GM18505 (cell line): ENCODE measurements around the gene PCK1.

ENCODE experiments used
- ATAC-seq: cut with Tn5 transposase; IDR thresholded peaks from one replicate; pipeline ENCODE4 v1.9.1; 2021; ENCODE audit not compliant: unreplicated experiment
- POLR2A ChIP-seq: IDR thresholded peaks from 4 replicates; pipeline ENCODE4 v1.6.1; 2011; ENCODE audit warnings: borderline replicate concordance; ENCODE audit not compliant: insufficient read depth, insufficient read length; ENCODE audit errors: extremely low read depth

Gene PCK1

DNA sequence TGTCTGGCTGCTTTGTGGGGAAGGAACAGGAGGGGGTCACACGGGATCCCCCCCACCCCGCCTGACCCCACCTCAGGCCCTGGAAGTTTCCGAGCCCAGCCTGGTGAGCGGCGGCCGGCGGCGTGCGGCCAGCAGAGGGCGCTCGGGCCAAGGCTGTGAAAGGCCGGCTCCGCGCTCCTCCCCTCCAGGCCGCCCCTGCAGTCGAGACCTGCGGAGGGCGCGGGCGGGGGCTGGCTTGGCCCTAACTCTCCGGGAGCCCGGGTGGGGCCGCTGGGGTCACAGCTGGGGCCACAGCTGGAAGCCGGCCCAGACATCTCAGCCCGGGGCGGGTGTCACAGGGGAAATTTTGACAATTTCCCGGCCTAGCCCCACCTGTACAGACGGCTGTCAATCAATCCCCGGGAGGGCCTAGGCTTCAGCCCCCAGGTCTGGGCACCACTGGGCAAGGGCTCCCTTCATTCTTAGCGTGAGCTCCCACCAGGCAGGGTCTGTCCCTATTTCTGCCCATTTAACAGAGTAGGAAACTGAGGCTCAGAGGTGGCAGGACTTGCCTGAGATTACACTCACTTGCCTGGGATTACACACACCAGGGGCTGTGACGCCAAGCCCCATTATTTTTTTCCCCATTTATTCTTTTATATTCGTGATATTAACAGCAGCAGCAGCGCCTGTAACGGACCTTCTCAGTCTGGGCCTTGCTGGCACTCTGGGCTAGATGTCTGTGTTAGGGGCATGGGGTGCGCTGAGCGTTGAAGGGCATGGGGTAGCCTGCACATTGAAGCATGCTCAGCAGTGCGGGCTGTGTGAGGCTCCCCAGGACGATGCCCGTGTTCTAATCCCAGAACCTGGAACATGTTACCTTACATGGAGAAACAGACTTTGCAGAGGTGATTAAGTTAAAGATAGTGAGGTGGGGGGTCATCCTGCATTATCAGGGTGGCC, 36.4 kb downstream of the PCK1 start:
- no peak for ATAC-seq
- no peak for TF ChIP-seq POLR2A

DNA sequence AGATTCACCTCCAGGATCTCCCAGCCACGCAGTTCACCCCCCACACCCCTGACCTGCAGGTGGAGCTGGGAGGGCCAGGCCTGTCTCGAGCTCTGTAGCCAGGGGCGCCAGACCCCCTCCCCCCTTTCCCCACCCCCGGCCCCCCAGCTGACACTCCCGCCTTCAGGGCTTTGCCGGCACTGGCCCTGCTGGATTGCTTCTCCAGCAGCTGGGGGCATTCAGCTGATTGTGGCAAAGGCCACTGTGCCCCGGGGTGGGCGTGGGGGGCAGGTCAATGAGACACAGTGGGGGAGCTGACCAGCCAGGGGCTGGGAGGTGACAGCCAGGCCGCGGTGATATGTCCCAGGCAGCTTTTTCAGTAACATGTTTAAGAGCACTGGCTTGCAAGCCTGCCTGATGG, 37.1 kb downstream of the PCK1 start:
- ATAC-seq, result no peak
- no peak for TF ChIP-seq POLR2A

DNA sequence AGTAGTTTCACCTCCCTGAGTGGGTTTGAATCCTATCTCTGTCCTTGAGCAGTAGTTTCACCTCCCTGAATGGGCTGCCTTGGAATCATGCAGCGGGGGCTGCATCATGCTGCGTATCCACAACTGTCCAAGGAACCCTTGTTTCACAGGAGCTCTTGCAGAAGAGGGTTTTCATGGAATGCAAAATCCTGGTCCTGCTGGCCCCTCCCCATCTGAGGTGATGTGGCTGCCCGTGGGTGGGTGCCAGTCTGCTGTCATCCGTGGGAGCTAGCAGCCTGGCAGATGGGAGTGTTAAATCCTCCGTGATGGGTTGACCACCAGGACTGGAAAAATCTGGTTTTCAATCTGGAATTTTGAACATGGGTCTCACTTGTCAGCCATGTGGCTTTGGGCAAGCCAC, 37.6 kb downstream of the PCK1 start:
- no peak for ATAC-seq
- TF ChIP-seq POLR2A, result no peak

DNA sequence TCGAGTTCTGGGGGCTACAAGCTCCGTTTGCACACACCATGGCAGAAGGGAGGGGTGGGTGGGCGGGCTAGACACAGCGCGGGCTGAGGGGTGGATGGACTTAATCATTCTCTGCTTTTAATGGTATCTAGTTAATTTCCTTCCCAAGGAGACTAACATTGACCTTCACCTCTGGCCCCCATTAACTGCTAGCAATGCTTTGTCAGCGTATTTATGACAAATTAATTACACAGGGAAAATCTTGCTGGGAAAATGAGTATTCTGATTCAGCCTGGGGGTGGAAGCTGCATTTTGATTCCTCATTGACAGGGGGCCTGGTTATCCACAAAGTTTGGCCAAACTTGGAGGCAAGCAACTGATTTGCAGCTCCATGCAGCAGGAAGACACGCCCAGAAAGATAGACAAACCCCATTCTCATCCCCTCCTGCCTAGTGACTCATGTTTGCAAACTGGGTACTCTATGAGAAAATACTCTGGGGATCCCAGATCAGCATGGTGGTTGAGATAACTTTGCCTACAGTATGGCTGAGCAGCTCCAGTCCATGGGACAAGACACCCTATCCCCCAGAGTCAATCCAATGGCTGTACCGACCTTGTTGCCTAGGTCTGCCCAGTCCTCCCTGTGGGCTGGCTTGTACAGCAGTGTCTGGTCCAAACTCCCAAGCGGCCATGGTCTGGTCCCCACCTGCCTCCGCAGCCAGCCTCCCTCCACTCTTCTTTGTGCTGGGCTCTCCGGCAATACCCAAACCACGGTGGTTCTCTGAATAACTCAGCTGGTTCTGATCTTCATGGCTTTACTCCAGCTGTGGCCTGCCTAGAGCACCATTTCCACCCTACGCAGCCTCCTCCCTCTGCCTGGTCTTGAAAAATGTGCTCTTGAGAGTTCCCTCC, 39.7 kb downstream of the PCK1 start:
- no peak for TF ChIP-seq POLR2A
- ATAC-seq, result no peak

DNA sequence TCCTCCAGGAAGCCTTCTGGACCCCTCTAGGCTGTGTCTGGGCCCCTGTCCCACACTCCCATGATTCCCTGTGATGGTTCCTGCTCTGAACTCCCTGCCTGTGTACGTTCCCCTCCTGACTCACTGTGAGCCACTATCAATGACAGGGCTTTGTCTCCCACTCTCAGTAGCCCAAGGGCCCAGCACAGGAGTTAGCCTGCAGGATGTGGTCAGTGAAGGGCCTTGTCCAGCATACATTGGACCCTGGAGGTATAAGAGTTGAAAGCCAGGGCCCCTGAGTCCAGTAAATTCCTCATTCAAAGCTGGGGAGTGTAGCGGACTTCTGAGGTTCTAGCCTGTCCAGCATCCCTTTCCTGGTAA, 40.3 kb downstream of the PCK1 start:
- no peak for TF ChIP-seq POLR2A
- ATAC-seq, result no peak

DNA sequence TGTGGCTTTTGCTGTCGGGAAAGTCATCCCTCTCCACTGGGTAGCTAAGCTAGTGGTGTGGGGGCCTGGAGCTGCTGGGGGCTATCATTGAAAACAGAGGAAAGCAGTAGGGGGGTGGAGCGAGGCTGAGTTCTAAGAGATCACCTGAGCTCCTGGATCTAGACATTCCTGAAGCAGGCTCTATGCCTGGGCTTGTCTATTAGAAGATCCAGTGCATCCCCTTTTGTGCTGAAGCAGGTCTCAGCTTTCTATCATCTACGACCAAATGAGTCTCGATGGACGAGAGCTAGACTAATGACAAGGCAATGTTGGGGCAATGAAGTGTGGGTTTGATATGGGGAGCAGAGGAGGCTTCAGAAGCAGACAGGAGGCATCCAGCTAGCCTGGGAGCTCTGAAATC, 40.8 kb downstream of the PCK1 start:
- no peak for ATAC-seq
- TF ChIP-seq POLR2A, result no peak

DNA sequence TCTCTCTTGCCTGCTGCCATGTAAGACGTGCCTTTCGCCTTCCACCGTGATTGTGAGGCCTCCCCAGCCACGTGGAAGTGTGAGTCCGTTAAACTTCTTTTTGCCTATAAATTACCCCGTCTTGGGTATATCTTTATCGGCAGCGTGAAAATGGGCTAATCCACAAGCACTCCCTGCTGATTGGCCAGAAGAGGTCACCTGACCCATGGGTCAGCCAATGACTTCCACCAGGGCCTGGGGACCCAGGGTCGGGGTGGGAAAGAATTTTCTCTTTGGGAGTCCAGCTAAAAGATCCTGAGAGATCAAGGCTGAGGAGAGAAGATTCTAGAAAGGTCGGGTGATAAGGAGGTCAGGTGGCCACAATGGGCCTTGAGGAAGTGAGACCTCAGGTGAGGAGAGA, 42.2 kb downstream of the PCK1 start:
- no peak for TF ChIP-seq POLR2A
- no peak for ATAC-seq

DNA sequence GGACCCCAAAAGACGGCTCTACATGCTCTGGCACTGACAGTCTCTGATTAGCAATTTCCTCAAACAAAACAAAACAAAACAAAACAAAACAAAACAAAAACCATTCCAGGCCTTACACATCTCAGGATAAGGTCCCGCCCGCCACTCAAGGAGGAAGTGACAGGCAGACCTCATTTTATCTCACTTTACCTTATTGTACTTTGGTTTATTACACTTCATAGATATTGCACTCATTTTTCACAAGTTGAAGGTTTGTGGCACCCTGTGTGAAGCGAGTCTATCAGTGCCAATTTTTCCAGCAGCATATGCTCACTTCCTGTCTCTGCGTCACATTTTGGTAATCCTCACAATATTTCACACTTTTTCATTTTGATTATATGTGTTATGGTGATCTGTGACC, 44.1 kb downstream of the PCK1 start:
- TF ChIP-seq POLR2A, result no peak
- no peak for ATAC-seq

DNA sequence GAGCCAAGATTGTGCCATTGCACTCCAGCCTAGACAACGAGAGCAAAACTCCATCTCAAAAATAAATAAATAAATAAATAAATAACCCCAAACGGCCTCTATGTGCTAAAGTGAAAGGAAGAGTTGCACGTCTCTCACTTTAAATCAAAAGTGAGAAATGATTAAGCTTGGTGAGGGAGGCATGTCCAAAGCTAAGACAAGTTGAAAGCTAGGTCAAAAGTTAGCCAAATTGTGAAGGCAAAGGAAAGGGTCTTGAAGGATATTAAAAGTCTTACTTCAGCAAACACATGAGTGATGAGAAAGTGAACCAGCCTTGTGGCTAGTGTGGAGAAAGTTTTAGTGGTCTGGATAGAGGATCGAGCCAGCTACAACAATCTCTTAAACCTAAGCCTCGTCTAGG, 45.0 kb downstream of the PCK1 start:
- TF ChIP-seq POLR2A, result no peak
- no peak for ATAC-seq

DNA sequence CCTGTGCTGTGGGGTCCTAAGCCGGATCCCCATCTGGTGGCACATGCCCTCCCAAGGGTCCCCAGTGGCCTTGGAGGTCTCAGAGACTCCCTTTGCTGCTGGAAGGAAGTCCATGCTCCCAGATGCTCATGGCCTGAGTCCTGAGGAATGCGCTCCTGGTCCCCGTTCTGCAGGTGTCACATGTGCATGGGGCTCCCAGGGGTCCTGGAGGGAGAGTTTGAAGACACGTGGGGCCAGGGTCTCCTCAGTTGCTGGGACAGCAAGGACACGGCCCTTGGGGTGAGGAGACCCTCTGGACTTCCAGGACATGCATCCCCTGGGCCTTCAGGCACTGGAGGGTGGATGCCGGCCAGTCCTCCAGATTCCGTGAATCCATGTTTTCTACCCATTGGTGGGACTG, 47.6 kb downstream of the PCK1 start:
- TF ChIP-seq POLR2A, result no peak
- ATAC-seq, result no peak

DNA sequence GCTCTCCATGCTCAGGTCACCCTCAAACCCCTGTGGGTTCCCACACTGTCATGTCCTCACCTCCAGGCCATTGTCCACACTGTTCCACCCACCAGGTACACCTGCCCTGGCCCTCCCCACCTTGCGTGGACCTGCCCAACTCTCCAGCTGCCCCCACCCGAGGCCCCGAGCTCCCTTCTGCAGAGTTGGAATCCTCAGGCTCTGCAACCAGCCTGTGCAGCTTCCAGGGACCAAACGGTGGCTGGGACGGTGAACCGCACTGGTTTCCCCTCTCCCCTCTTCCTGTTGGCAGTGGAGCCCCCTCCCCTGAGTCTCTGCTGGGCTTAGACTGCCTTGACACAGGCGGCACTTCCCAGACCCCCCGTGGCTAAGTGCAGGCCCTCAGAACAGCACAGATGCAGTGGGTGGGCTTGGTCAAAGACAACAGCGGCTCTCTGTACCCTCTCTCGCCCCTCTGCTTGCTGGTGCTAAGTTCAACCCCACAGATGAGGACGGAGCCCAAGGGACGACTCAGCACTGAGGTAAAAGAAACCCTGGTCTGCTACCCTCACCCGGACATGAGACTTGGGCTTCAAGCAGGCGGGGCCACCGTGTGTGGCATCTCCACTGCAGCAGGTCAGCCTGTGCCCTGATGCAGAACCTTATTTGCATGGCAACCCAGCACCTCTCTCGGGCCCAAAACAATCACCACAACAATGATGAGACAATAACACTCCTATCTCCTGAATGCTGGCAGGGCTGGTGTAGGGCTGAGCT, 48.4 kb downstream of the PCK1 start:
- TF ChIP-seq POLR2A, result no peak
- ATAC-seq, result no peak

DNA sequence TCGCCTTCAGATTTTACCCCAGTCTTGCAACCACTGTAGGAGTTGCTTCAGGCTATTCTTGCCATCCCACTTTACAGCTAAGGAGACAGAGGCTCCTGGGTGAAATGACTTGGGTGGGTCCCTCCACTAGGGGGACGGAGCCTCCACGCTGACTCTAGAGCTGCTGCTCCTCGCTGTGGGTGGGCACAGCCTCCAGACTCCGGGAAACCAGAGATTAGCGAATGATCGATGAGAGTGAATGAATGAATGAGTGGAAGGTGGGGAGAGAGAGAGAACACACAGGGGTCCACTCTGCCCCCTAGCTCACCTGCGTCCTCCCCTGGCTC, 48.9 kb downstream of the PCK1 start:
- no peak for ATAC-seq
- TF ChIP-seq POLR2A, result no peak

DNA sequence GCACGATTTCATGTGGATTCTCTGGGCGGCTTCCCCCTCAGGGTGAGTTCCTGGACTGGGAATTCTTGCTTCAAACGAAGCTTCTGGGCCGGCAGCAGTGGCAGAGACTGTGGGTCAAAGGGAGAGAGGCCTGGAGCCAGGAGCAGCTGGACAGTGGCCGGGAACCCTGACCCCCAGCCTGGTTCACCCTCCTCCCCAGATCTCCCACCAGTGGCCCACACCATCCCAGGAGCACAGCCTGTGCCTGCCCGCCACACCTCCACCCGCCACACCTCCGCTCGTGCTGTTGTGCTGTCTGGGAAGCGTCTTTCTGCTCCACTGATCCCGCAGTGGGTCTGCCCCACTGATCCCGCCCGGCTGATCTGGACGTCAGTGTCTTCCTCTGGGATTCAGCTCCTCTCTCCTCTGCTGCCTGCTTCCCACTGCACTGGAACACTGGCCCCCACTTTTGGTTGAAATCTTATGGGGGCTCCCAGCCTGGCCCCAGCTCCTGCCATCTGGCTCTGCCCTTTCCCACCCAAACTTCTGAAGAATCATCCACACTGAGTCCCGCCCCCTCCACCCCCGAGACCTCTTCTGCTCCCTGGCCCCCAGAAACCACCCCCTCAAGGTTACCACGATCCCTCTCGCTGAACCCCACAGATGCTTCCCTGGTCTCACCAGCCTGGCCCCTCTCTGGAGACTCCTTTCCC, 49.5 kb downstream of the PCK1 start:
- TF ChIP-seq POLR2A, result no peak
- ATAC-seq, result no peak
